AG20443 (cell line): ENCODE results near the gene SFN.
"Not testable (repeated sequence)": the region's sequence is repeated elsewhere in the genome, so short reads cannot be mapped to it uniquely, and the experiment has no call there.

Source experiments
- DNase-seq: peaks from one replicate; pipeline ENCODE4 v3.0.0; 2012; ENCODE audit warnings: low spot score, mixed read lengths

Gene SFN

DNA sequence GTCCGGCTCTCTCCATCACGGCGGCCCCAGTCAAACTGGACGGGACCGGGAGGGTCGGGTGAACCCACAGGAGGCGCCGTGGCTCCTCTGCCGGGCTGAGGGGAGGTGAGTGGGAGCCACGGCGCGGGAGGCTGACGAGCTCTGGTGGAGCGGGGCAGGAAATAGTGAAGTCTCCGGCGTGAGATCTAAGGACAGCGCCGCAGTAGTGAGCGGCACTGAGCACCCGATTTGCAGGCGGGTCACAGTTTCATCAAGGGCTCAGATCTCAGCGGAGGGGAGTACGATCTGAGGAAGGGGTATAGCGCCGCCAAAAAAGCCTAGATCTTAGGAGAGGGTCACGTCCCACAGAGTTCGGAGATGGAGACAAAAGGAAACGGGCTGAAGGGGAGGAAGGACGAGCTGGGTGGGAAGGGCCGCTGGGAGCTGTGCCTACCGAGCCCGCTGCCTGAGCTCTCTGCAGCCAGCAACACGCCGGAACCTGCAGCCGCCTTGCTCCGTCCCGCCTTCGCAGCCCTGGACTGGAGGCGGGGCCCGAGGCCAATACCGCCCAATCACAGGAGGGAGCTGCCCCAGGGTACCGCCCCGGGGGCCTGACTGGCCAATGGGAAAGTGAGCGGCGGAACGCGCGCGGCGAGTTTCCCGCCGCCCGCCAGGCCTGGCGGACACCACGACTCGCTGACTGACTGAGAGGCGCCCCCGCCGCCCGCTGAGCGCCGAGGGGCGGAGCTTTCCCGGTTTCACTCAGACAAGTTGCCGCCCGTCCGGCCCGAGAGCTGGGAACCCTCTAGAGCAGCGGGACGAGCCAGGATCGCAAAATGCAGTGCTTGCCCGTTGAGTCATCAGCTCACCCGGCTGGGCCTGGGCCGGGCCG is 1.9 kb downstream of the SFN start:
- peak; percentile 97 for DNase-seq

DNA sequence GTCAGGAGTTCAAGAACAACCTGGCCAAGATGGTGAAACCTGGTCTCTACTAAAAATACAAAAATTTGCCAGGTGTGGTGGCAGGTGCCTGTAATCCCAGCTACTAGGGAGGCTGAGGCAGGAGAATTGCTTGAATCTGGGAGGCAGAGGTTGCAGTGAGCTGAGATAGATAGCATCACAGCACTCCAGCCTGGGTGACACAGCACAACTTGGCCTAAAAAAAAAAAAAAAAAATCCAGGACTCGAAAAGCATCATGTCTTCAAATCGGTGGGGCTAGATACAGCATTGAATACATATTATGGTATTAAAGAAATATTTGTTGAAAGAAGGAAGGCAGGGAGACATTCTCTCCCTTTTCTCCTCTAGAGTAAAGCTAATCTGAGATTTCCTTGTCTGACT is 10.1 kb downstream of the SFN start:
- DNase-seq: not testable (repeated sequence)

DNA sequence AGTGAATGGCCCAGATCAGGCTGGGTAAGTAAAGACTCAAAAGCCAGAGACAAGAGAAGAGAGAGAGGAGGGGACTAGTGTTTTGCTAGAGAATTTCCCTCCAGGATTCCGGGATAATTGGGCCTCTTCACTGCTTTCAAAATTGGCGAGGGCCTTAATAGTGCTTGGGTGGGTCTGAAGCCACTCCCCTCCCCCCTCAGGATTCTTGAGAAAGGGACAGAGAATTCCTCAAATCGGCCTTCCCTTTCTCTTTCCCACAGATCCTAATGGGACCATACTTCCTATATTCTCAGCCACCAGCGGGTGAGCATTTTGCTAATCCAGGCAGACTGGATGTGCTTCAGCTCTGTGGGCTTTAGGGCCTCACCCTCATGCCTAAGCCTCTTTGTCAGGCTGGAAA is 11.9 kb downstream of the SFN start:
- no peak for DNase-seq

DNA sequence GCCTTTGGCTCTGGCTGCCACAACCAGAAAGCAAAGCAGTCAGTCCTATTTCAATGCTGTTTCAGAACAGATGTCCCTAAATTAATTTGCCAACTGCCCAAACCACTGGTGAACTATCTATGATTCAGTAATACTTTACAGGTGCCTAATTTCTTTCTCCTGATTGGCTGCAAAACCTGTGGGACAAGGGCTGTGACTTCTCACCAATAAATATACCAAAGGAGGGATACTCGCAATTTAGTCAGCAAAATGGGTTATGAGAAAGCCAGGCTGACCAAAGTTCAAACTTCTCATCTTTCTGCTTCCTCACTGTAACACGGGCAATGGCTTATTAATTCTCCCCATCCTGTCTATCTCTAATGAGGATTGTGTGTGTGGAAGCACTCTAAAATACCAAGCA is 14.4 kb downstream of the SFN start:
- DNase-seq: no peak

DNA sequence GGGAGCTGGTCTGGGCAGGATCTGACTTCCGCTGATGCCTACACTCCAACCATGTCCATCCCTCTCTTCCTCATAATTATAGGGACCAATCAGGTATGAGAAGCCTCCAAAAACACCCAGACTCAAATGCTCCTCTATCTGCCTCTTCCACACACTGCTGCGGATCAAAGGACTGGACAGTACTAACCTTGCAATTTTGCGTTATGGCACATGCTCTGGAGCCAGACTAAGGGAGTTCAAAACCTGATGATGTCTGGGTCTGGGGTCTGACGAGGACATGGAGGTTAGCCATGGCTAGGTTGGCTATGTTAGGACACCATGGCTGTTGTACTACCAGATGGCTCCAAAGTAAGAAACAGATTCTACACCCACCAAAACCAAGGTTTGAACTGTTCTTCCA is 16.8 kb downstream of the SFN start:
- no peak for DNase-seq

DNA sequence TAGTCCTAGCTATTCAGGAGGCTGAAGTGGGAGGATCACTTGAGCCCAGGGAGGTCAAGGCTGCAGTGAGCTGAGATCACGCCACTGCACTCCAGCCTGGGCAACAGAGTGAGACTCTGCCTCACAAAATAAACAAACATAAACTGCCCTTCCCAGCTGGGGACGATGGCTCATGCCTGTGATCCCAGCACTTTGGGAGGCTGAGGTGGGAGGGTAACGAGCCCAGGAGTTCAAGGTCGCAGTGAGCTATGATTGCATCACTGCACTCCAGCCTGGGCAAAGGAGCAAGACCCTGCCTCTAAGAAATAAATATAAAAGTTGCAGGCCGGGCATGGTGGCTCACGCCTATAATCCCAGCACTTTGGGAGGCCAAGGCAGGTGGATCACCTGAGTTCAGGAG is 18.7 kb downstream of the SFN start:
- not testable (repeated sequence) for DNase-seq

DNA sequence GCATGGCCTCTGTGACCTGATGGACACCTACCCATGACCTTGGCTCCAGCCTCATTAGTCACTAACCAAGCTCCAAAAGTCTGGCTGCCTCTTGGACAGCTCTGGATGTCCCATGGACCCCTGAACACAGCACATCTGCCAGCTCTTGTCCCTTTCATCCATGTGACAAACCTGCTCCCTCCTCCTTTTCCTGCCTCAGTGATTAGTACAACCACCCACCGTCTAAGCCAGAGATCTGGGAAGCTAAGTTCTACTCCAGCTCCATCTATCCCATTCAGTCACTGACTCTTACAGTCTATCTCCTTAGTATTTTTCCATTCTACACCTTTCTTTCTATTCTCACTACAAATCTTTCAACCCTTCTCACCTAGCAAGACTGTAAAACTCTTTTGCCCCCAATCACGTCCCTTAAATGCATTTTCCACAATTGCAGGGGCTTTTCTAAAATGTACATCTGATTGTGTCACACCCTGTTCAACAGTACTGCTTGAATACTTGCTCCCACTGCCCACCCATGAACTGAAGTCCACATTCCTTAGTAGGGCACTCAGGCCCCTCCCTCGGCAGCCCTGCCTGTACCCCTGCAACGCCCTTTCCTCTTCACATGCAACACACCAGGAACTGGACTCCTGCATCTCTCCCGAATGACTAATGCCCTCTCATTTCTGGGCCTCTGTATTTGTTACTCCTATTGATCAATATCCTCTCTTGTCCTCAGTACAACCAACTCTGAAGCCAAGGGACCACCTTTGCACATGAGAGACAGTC is 19.9 kb downstream of the SFN start:
- DNase-seq: no peak

DNA sequence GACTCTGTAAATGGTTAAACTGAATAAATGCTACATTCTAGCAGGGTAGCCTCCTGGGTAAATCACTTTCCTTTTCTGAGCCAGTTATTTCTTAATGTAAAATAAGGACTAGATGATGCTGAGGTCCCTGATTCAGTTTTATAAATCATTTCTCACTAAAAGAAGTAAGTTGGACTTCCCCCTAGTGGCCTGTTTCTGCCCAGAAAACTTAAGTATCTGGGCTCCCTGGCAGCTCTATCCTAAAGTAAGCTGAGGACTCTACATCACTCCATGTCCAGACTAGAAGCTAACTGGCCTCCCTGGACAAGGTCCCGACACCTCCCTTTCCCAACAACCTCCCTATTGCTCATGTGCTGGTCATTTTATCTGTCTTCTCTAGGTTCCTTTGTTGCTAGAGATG is 24.2 kb downstream of the SFN start:
- DNase-seq: peak; percentile 52

DNA sequence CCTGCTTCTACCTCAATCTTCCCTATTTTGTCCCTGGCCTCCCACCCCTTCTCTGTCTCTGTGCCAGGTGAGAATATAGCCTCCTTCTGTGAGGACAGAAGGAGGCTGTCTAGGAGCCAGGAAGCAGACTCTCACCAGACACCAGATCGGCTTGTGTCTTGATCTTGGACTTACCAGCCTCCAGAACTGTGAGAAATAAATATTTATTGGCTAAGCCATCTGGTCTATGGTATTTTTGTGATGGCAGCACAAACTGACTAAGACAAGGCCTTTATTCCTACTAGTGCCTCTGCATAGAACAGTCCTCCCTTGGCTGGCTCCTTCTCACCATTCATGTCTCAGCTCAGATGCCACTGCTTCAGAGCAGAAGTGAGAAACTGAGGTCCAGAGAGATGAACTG is 25.3 kb downstream of the SFN start:
- no peak for DNase-seq

DNA sequence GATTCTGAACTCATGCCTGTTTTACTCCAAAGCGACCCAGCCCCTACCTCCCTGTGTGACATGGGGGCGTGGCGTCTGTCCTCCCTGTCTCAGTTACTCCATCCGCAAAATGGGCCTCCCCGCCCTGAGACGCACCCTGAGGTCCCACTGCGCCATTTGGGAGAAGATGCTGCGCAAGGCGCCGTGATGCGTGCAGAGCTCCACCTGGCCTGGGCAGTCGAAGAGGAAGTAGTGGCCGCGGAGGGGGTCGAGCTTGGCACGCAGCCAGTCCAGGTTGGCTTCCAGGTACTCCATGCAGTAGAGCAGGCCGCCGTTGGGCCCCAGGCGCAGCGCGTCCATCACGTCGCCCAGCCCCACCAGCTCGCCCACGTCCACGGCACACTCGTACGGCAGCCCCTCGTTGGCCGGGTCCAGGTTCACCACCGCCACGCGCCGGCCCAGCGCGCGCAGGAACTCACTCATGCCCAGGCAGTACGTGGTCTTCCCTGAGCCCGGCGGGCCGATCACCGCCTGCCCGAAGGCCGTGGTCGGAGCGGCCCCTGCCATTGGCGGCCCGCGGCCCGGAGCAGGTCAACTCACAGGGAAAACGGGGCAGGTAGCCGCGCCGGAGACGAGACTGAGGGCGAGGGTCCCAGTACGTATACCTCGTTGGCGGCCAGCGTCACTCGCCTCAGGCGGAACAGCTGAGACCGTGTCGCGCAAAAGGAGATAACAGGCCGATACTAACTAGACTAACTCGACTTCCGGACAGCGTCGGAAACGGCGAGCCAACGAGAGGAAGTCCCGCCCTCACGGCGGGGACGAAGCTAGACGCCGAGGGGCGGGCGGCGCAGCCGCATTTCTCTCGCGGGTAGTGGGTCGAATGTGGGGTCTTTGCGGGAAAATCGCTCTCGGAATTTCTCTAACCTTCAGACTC is 26.9 kb downstream of the SFN start, which contains the start of gene GPN2:
Gene GPN2, minus strand, starts transcription at position 733 of the 916 bp plus-strand sequence. Its CDS starts 187 bp downstream, at position 546.
- peak; percentile 93 for DNase-seq

DNA sequence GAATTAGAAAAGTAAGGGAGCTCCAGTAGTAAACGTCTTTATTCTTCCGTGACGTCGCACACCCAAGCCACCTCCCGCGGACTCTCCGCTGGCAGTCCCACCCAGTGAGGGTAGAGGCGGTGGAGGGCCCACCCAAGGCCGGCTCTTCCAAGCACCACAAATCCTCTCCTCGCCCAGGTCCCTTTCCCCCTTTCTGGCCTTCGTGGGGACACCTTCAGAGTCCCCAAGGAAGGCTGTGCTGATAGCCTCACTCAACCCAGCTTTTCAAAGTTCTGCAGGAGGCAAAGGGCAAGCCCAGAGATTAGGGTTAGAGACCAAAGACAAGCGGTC is 27.5 kb downstream of the SFN start:
- DNase-seq: no peak

DNA sequence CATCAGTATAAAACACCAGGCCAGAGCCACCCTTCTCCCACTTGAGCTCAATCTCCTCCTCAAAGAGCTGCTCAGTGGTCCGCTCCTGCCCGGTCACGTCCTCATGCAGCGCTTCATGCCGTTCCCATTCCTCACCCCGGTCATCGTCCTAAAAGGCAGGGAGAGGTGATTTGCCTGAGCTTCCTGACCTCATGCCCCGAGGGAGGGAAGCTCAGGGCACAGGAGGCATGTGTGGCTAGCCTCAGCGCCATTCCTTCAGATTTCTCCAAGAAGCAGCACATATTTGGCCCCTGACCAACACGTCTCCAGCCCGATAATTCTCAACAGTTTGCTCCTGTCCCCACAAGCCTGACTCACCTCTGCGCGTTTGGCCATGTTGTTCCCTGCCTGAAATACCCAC is 31.3 kb downstream of the SFN start:
- DNase-seq: no peak

DNA sequence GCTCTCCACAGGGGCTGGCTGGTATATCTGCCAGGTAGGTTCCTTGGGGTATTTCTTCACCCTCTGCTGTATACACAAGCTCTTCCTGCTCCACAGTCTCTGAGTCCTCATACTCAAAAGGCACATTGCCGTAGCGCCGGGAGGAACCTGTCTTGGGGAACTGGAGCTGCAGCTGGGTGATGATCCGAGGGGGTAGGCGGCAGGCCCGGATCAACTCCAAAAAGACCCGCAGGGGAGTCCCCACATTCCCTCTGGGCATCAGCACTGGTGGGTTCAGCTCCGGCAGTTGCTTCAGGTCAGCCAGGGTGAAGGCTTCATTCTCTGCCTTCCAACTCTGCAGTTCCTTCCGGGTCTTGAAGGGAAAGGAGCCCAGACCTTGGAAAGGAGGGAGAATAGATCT is 34.4 kb downstream of the SFN start:
- DNase-seq: no peak

DNA sequence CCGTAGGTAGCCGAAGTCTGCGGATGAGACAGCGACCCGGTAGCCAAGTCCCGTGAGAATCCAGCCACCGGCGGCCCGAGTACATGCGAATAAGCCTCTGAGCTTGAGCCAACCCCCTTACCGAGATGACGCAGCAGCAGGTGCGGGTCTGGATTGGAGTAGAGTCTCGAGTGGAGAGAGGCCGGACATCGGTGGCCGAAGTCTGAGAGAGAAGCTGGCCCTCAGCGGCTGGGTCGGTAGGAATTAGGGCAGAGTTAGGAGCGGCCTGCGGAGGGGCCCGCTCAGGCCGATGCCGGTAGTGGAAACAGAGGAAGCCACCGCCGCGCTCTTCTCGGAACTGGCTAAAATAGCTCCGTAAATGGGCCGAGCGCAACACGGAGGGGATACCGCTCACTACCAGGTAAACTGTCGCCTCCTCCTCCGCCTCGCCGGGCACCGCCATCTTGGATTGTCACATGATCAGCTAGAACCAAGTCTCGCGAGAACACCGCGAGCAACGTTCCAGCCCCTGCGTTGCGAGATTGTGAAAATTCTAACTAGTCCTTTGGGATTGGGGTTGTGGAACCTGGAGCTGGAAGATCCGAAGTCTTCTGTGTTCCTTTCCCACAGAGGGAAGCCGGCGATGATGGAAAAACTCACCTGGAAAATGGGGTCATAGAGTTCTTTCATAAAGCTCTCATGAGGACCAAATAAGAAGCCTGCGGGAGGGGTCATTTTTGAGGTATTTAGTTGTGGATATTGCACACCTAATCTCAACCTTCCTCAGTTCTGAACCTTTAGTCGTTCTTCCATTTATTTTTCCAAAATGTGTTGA is 37.3 kb downstream of the SFN start, which contains the start of gene GPATCH3:
Gene GPATCH3, minus strand, starts transcription at position 467 of the 814 bp plus-strand sequence. Its CDS starts 25 bp downstream, at position 442.
- peak; percentile 95 for DNase-seq

DNA sequence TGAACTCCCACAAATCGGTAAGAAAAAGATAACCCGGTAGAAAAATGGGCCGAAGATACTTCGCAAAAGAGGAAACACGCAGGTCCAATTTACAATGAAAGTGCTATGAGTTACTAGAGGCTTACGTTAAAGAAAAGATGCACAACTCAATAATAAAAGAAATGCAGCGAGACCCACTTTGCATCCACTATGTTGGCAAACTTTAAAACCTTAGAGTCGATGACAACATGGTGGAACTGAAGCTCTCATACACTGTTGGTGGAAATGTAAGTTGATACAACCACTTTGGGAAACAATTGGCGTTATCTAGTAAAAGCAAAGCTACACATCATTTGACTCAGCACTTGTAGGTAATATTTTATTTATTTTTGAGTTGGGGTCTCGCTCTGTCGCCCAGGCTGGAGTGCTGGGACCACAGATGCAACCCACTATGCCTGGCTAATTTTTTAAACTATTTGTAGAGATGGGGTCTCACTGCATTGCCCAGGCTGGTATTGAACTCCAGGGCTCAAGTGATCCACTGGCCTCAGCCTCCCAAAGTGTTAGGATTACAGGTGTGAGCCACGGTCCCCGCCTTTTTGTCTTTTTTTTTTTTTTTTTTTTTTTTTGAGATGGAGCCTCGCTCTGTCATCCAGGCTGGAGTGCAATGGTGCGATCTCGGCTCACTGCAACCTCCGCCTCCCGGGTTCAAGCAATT is 38.0 kb downstream of the SFN start:
- DNase-seq: no peak

DNA sequence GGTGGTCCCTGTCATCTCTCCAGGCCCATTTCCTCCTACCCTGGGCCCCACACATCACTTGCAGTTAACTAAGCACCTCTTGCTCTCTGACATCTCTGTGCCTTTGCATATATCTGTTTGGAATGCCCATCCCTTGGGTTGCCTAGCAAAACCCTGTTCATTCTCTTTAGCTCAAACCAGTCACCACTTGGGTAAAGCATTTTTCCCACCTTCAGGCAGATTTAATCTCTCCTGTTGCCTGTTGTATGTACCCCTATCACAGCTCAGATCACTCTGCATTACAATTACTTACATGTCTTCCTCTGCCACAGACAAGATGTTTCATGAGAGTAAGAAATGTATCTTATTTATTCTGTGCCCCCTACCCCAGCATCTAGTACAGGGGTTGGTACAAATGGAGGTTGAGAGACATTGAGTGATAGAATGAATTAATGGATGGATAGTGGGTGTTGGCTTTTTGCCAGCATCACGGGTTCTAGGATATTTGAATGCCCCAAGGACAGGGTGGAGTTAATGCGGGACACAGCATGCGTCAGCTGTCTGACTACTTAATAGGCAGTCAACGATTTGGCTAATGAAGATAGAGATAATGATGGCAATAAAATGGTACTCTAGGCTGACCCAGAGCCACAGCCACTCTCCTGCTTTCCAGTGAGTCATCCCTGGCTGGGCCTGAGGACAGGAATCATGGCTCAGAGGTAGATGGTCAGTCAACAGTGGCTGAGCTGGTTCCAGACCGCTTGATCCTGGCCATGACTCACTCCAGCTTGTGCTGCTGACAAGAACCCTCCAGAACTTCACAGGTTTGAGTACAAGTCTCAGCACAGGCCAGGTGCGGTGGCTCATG is 44.3 kb downstream of the SFN start:
- peak; percentile 92 for DNase-seq

DNA sequence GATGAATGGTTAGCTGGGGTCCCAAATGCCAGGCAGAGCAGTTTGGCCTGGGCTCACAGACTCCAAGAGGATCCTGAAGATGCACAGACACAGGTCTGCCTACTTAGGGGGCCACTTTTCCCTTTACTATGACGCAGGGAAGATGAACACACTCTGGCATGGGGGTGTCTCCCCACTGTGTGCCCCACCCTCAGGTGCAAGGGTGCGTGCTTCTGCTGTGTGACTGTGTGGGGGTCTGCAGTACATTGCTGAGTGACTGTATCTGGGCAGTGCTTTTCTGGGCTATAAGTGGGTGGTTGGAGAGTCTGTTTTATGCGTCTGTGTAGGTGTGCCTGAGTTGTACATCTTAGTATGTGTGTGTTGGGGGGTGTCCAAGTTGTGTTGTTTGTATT is 47.0 kb downstream of the SFN start:
- no peak for DNase-seq

DNA sequence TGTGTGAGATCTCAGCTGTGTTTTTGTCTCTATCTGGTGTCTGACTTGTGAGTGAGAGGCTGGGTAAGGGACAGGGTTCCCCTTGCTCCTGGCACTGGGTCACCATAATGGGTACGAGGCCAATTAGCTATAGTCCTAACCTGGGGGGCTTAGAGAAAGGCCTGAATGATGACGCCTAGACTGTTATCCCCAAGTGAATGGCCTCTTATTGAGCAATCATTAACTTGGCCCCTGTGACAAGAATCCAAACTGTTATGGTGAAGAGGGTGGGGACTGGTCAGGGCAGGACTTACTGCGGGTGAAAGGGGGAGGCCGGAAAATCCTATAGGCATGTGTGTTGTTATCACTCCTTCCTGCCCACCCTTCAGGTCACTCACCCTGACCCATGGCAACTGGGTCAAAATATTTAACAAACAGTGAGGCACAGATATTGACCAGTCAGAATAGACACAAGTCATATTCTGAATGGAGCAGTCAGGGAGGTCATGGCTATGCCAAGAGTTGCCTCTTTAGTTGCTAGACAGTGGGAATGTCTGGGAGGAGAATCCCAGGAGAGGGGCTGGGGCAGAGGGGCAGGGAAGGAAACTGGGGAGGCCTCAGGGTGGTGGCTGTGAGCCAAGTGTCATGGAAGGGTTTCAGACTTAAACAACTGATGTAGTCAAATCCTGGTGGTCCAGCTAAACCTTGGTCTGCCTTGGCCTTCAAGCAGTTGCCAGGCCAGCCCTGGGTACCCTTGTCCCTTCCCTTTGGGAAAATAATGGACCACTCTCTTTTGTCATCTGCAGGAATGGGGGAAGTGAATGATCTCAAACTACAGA is 47.6 kb downstream of the SFN start:
- no peak for DNase-seq
